HG02970 (cell line): Measurements from ENCODE around the gene COG8.

ENCODE experiments used
- ATAC-seq: cut with Tn5 transposase; IDR thresholded peaks from one replicate; pipeline ENCODE4 v1.9.1; 2021; ENCODE audit warnings: mild to moderate bottlenecking, moderate library complexity, moderate number of reproducible peaks; ENCODE audit not compliant: unreplicated experiment, low FRiP score

COG8 gene

DNA sequence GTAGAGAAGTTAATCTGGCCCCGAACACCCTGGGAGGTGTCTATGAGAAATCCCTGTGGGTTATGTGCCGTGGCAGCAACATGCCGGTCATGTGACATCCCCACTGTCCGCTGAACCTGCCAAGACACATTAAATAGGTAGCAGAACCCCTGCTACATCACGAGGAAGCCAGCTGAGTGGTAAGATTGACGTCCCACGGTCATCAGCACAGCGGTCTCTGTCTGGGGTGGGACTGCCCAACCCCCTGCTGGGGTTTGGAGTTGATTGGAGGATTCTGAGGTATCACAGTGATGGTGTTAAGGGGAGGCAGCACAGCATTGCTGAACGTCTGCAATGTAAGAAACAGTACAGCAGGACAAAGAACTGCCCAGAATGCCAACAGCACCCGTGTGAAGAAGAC lies 10.2 kb upstream of the COG8 start:
- no peak for ATAC-seq

DNA sequence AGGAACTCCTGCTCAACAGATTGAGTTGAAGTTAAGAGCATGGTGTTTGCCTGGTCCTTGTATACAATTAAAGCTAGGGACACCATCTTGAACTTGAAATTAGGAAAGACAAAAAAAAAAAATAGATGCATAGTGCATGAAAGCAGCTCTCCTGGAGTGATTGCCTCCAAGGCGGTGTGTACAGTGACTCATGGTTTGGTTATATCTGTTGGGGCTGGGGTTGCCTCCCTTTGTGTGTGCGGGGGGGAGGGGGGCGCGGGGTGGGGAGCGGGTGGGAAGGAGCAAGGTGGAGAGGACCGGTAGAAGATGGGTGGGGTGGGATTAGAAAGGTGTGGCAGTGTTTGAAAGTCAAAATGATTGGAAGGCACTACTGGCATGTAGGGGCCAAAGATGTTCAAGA lies 8.9 kb upstream of the COG8 start:
- no peak for ATAC-seq

DNA sequence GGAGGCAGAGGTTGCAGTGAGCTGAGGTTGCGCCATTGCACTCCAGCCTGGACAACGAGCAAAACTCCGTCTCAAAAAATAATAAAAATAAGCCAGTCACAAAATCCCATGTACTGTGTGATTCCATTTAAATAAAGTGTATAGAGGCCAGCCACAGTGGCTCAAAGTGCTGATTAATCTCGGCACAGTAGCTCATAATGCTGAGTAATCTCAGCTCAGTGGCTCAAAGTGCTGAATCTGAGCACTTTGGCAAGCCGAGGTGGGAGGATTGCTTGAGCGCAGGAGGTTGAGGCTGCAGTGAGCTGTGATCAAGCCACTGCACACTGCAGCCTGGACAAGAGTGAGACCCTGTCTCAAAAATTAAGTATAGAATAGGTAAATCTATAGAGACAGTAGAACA lies 7.3 kb upstream of the COG8 start:
- no peak for ATAC-seq

DNA sequence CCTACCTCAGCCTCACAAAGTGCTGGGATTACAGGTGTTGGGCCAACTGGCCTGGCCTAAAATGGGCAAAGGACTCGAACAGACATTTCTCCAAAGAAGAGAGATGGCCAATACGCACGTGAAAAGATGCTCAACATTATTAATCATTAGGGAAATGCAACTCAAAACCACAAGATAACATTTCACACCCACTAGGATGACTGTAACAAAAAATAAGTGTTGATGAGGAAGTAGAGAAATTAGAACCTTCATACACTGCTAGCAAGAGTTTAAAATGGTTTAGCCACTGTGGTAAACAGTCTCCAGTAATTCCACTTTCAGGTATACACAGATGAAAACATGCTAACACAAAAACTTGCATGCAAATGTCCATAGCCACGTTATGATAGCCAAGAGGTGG lies 6.6 kb upstream of the COG8 start:
- ATAC-seq, result no peak

DNA sequence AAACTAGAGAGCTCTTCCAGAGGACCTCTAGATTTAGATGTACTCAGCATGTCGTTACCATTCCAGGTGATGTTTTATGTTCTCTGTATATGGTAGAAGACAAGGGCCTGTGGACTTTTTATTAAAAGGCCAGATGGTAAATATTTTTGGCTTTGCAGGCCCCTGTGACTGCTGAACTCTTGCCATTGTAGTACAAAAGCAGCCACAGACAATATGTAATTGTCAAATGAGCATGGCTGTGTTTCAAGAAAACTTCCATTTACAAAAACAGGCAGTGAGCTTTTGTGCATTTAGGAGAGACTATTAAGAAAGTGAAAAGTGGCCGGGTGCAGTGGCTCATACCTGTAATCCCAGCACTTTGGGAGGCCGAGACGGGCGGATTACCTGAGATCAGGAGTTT lies 4.8 kb upstream of the COG8 start:
- ATAC-seq, result no peak

DNA sequence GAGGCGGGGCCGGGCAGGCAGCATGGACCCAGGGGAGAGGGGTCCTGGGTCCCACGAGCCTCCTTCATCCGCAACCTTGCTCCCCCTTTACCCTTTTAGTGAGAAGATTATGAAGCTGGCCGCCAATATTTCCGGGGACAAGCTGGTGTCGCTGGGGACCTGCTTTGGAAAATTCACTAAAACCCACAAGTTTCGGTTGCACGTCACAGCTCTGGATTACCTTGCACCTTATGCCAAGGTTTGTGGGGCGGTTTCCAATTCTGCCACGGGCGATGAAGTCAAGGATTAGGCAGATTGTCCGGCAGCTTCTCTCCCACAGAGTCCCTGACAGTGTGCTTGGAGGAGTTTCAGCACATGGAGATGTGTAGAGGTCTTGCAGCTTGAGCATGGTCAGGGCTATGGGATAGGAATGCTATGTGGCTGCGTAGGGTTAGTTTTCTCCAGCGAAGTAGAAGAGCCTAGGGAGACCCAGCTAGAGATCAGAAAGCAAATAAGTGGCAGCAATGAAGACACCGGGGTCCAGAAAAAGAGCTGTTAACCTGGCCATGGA lies 806 bp upstream of the COG8 start:
- no peak for ATAC-seq

DNA sequence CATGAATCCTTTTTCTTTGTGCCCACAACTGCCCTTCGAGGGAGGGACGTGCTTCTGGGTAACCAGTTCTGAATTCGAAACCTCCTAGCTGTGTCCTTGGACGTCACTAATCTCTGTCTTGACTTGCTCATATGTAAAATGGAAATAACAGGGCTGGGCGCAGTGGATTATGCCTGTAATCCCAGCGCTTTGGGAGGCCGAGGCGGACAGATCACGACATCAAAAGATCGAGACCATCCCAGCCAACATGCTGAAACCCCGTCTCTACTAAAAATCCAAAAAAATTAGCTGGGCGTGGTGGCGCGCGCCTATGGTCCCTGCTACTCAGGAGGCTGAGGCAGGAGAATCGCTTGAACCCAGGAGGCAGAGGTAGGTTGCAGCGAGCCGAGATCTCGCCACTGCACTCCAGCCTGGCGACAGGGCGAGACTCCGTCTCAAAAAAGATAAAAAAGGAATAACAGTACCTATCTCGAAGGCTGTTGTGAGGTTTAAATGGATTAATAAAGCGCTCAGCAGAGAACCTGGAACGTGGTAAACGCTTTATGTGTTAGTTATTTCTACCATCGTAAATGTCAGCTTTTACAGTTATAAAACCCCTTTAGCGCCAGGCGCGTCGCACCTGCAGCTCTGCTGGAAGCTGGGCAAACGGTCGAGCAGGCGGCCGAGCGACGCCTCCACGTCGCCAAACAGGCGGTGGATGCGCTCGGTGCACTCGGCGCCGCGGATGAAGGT lies 641 bp downstream of the COG8 start:
- no peak for ATAC-seq

DNA sequence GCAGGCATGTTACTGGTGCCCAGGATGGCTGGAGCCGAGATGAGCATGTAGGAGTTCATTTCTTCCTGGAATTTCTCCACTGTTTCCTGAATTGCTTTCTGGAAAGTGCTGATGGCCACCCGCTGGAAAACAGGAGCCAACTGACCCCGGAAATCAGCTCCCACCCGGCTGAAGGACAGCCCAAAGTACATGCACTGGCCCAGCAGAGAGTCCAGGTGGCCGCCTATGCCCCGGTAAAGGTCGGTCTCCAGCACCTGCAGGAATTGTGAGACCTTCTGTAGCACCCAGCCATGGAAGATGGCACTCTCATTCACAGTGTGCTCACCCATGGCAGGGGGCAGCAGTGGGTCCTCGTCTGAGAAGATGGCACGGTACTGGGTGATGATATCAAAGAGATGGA lies 4.7 kb downstream of the COG8 start:
- ATAC-seq, result no peak

DNA sequence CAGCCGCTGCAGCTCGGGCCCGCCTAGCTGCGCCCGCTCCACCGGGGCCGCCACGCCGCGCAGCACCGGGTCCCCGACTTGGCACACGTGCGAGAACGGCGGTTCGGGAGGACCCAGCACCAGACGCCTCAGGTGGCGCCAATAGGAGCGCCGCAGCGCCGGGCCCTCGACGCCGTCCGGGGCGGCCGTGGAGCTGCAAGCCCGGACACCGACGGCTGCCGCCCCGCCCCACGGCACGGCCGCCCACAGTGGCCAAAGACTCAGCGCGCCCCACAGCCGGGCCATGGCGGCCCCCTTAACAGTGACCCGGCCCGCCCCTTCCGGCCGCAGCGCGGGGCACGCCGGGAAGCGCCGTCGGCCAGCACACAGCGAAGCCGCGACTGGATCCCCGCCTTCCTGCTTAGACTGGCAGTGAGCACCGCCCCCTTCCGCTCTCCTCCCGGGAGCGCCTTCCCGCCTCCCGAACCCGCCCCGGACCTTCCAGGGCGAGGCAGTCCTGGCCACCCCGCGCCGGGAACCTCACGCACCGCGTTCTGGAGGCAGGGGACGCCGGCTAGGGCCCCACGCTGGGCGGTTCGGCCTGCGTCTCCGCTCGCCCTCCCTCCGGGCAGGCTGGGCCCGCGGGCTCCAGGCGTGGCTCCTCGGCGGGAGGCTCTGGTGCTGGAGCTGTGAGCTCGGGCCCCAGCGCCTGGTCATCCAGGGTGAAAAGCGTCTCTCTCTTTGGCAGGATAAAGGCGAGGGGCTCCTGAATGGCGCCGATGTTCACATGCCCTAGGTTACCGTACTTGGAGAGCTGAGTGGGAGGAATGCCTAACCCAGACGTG lies 8.9 kb downstream of the COG8 start, which contains the start of gene PDF:
Gene PDF, minus strand, starts transcription at position 303 of the 824 bp plus-strand sequence. Its CDS starts 18 bp downstream, at position 285.
- peak; percentile 92 for ATAC-seq

DNA sequence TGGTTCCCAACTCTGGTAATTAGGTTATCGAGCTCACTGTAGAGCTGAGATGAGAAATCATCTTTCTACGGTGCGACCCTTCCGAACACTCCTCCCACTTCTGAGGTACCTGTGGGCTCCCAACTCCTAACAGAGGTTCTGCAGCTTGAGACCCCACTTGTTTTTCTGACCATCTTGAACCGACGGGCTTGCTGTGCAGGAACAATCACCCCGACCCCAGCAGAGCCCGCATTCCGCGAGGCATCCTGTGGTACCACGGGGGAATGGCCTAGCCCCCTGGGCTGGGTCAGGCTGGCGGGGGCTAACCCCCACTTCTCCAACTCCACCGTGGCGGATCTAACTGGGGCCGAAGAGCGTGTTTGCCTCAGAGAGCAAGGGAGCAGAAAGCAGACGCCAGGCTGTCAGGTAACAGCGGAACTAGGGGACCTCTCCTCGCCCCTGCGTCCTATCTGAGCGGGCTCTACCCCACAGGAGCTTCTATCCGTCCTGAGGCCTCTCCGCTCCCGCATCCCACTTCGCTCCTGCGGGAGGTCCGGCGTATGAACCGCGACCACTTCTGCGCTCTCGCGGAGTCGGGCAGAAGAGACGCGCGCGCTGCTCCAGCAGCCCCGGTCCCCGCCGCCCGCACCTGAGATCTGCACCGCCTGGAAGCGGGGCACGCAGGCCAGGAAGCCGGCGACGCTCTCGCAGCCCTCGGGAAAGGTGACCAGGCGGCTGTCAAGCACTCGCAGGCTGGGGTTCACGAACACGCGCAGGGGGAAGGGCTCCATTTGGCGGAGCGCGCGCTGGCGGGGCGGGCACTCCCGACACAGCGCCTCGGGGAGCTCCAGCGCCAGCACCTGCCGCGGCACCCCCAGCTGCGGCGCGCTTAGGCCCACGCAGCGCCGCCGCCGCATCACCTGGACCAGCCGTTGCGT lies 9.7 kb downstream of the COG8 start:
- ATAC-seq, result peak; percentile 30

DNA sequence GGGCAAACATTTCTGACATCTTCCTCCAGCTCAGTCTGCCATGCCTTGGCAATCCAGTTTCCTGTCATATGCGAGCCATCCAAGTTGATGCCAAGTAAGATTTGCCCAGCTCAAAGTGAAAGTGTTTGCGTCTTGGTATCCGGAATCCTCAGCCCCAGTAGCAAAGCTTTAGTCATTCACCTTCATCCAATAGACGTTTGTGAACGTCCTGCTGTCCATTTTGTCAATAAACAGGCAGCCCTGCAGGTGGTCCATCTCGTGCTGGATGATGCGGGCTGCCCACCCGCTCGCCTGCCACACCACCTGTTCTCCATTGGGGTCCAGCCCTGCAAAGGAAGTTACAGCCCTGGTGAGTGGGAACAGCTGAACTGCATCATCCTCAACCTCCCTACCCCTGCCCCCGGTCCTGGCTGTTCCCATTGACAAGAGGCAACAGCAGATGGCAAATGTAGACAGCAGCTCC lies 10.5 kb downstream of the COG8 start:
- ATAC-seq, result no peak

DNA sequence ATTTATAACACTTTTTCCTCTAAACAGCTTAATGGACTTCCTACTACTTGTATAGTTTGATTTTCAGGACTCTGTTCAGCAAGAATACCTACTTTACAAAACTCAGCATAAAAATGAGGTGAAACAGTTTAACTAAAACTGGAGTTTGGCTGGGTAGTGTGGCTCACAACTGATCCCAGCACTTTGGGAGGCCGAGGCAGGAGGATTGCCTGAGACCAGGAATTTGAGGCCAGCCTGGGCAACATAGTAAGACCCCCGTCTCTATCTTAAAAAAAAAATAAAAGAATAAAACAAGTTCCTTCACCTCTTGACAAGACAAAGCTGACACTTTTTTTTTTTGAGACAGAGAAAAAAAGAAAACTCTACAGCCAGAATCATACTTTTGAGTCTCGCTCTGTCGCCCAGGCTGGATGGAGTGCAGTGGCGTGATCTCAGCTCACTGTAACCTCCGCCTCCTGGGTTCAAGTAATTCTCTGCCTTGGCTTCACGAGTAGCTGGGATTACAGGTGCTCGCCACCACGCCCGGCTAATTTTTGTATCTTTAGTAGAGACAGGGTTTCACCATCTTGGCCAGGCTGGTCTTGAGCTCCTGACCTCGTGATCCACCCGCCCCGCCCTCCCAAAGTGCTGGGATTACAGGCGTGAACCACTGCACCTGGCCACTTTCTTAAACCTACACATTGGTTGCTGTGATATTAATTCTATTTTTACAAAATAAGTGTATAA lies 11.6 kb downstream of the COG8 start:
- ATAC-seq, result no peak

DNA sequence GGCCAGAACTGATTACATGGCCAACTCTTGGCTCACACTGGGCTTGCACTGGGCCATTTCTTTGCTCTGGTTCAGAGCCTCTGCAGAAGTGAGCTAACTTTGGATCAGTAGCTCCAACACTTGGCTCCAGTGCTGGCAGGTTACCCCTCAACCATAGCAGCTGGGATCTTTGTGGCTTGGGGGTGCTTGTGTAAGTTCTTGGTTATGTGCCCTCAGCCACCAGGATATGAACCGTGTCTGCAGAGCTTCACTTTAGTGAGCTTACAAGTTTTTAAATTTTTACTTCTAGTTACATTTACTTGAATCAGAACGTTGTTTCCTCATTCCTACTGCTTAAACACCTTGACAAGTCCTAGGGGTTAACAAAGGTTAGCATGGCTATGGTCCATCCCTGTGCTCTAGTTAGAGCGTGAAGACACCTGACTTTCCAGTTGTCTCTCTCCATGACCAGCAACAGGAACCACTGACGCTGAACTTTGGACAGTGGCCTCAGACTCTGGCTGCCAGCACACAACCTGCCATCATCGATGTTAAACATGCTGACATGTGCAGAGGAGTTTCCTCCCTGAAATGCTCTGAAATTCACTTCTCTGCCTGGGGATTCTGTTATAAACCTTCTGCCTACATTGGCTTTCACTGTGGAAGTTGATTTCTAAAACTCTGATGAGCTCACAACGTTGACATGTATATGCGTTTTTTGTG lies 13.0 kb downstream of the COG8 start:
- ATAC-seq, result no peak

DNA sequence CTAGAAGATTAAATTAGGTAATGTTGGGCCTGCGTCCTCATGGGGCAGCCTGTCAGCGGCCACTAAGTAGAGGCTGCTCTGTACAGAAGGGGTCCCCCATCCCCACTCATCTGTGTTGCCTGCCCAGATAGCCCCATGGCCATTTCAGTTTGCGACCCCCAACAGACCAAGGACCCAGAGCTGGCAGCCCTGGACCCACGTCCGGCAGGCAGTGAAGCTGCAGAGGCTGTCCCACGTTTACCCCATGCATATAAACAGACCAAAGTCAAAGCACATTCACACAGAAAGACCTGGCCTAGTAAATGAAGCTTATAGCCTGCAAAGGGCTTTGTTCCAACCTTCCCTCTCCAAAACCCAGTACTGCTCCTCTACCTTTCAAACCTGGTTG lies 13.6 kb downstream of the COG8 start:
- ATAC-seq, result no peak

DNA sequence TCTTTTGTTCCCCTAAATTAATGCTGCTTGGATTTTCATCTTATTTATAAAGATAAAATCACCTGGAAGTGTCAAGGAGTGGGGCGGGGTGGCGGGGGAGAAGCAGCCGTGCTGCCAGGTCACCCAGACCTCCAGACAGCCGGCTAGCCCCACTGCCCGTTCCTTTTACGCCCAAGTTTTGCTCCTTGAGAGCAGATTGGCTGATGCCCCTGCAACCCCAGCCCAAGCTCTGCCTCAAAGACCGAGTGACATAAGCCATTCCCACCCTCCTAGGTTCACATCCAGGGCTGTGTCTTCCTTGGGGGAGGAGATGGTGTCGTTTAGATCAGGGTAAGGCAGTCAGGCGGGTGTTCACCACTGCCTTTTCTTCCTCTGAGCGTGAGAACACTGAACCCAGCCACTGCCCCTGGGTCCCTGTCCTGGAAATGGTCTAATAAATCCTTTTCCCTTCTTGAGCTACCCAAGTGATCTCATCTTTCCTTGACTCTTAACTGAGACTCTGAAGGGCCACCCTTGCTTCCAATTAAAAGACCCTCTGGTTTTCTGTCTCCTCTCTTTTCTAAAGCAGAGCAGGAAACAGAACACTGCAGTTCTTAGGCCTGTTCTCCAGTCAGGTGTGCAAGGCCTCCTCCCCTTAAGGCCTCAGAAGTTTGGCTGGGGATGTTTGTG lies 14.6 kb downstream of the COG8 start:
- ATAC-seq, result no peak

DNA sequence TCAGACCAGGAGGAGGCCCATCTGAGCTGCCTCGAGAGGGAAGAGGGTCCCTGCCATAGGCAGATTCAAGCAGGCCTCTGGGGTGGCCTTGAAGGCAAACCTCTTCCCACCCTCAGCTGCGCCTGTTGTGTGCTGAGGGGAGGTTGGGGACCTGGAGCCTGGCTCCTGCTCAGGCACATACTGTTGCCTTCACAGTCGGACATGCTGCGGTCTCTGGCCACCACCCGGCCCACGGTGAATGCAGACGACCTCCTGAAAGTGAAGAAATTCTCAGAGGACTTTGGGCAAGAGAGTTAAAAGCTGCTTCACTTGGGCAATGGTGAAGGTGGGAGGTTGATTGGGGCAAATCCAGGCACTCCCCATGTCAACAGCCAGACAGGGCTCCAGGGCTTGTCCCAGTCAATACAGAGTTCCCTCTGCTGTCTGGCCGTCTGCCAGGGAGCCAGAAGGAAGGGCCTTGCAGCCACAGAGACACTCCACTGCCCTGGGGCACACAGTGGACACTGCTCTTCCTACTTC lies 15.3 kb downstream of the COG8 start:
- no peak for ATAC-seq

DNA sequence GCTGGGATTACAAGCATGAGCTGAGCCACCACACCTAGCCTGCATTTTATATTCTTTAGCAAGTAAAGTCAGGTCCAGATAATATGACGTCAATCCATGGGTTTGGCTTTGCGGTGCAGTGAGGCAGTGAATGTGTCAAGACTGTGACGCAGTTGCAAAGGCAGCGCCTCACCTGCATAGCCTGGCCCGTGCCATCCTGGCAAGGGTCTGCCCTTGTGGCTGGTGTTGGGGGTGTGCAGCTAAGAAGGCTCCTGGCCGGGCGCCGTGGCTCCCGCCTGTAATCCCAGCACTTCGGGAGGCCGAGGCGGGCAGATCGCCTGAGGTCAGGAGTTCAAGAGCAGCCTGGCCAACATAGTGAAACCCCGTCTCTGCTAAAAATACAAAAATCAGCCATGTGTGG lies 15.9 kb downstream of the COG8 start:
- ATAC-seq, result no peak

DNA sequence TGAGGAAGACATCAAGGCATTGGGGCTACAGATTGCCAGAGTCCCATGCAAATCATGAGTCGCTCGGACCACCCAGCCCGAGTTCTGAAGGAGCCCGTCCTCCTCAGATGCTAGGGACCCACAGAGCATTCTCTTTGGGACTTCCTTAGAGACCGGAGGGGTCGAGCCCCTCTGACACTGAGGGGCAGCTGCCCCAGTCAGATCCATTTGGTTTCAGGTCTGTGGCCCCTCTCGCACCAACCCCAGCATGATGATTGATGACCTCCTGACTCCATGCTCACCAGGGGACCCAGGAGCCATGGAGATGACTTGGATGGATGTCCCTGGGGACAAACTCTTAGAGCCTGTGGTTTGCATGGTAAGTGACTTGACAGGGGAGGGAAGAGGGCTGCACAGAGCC lies 17.0 kb downstream of the COG8 start:
- no peak for ATAC-seq
